ENCODE measurements around the gene CNTLN. TPM values are rescaled to one million over a fixed set of nuclear protein-coding genes. Genes with fewer than 3 reads are reported as not detected.

CNTLN gene
- total RNA-seq, 1 experiment from 2014 or later = 15.0 TPM

DNA sequence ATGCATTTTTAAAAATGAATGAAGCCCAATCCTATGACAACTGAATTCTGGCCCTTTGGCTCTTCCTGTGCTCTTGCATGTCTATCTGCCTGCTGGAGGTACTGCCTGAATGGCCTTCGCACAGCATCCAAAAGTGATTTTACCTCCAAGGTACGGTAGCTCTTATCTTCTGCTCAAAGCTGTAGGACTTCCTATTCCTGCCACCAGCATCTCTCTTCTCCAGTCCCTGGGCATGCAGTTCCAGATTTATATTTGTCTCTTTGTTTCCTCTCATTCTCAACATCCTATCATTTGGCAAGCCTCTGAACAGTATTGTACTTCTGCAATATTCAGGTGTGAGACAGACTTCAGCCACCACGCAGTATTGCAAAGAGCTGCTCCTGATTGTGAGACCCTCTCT lies 400.3 kb downstream of the CNTLN start:
- H3K36me3 Mint-ChIP-seq (ENCODE audit: insufficient read depth in 1 of 3, low read depth in 3 of 3) = peaks cover 6 to 18% (median 7%) of the 10 kb centered on the region in 3 experiments; a peak in 5 of 7 replicates
- H3K9me3 ChIP-seq (ENCODE audit: control insufficient read depth, low read depth, low read length) = peaks cover 6% of the 10 kb centered on the region
- H3K14ac ChIP-seq (ENCODE audit: insufficient read depth, low read length) = no peak overlapping the region
- no peak overlapping the region for H2BK15ac ChIP-seq (ENCODE audit: low read depth, low read length)
- H3K79me1 ChIP-seq (ENCODE audit: insufficient read depth, low read depth, low read length, poor library complexity, severe bottlenecking) = no peaks in the 10 kb centered on the region
- no peak overlapping the region for H3K56ac ChIP-seq (ENCODE audit: insufficient read length, low read depth, low read length)
- no peak overlapping the region for H3K9ac ChIP-seq (ENCODE audit: extremely low read depth, insufficient read length, low read length)
- H3K4ac ChIP-seq (ENCODE audit: low read depth, low read length) = no peak overlapping the region
- no peaks in the 10 kb centered on the region for H3K4me1 ChIP-seq (ENCODE audit: insufficient read depth, low read length)
- H3K9me3 Mint-ChIP-seq = peaks cover 11 to 17% of the 10 kb centered on the region in 2 experiments
- no peak overlapping the region for H3K23ac ChIP-seq (ENCODE audit: insufficient read length, low read depth, low read length)
- H3K27ac ChIP-seq (ENCODE audit: insufficient read length, low read depth, low read length) = no peak overlapping the region
- H2BK120ac ChIP-seq (ENCODE audit: low read depth, low read length, poor library complexity, severe bottlenecking) = no peak overlapping the region
- H2BK5ac ChIP-seq (ENCODE audit: insufficient read length, low read length) = no peak overlapping the region
- no peak overlapping the region for H3K18ac ChIP-seq (ENCODE audit: insufficient read length, low read depth, low read length)
- no peak for DNase-seq
- H3K27me3 Mint-ChIP-seq (ENCODE audit: low read depth) = peaks cover 3% of the 10 kb centered on the region
- TF ChIP-seq, protein P1, sequence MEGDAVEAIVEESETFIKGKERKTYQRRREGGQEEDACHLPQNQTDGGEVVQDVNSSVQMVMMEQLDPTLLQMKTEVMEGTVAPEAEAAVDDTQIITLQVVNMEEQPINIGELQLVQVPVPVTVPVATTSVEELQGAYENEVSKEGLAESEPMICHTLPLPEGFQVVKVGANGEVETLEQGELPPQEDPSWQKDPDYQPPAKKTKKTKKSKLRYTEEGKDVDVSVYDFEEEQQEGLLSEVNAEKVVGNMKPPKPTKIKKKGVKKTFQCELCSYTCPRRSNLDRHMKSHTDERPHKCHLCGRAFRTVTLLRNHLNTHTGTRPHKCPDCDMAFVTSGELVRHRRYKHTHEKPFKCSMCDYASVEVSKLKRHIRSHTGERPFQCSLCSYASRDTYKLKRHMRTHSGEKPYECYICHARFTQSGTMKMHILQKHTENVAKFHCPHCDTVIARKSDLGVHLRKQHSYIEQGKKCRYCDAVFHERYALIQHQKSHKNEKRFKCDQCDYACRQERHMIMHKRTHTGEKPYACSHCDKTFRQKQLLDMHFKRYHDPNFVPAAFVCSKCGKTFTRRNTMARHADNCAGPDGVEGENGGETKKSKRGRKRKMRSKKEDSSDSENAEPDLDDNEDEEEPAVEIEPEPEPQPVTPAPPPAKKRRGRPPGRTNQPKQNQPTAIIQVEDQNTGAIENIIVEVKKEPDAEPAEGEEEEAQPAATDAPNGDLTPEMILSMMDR (conservative IDR thresholded peaks at IDR 0.05) = no peak
- H3K4me3 Mint-ChIP-seq = no peak overlapping the region
- H3K79me2 ChIP-seq (ENCODE audit: insufficient read depth, low read length) = no peaks in the 10 kb centered on the region
- H3K4me1 Mint-ChIP-seq = peaks cover 4 to 12% of the 10 kb centered on the region in 2 experiments
- H2AK5ac ChIP-seq (ENCODE audit: insufficient read length, low read length) = no peak overlapping the region
- no CpG with 5 or more reads among the region's 3 CpGs for WGBS (ENCODE audit: extremely low coverage, insufficient read length, low lambda C conversion rate)
- H4K91ac ChIP-seq (ENCODE audit: insufficient read length, low read depth, low read length) = no peak overlapping the region
- no peaks in the 10 kb centered on the region for H4K20me1 ChIP-seq (ENCODE audit: control insufficient read depth, insufficient read depth, insufficient read length)
- no peak overlapping the region for H4K8ac ChIP-seq (replicated peaks; ENCODE audit: insufficient read length, low read depth, low read length)
- H3T11ph ChIP-seq (ENCODE audit: low read length) = no peak overlapping the region
- H3K23me2 ChIP-seq (ENCODE audit: insufficient read length, low read depth, low read length, poor library complexity, severe bottlenecking) = no peaks in the 10 kb centered on the region
- no peak overlapping the region for H3K27ac Mint-ChIP-seq
- H2AFZ ChIP-seq (ENCODE audit: low read length) = no peak overlapping the region
- no peaks in the 10 kb centered on the region for H3K27me3 ChIP-seq (ENCODE audit: insufficient read depth, low read length)
- H2BK12ac ChIP-seq (ENCODE audit: insufficient read length, low read depth, low read length) = no peak overlapping the region
- no peak overlapping the region for H4K5ac ChIP-seq (ENCODE audit: insufficient read length, low read depth, low read length)
- no peak overlapping the region for H2BK20ac ChIP-seq (ENCODE audit: low read depth, low read length, poor library complexity, severe bottlenecking)
- H3K4me2 ChIP-seq (ENCODE audit: insufficient read depth, insufficient read length, low read length) = no peak overlapping the region
